HG03045 (cell line): ENCODE measurements around the gene ACTL7B.

Source experiments
- ATAC-seq: cut with Tn5 transposase; IDR thresholded peaks from one replicate; pipeline ENCODE4 v1.9.1; 2021; ENCODE audit warnings: mild to moderate bottlenecking, moderate library complexity; ENCODE audit not compliant: unreplicated experiment

ACTL7B gene

DNA sequence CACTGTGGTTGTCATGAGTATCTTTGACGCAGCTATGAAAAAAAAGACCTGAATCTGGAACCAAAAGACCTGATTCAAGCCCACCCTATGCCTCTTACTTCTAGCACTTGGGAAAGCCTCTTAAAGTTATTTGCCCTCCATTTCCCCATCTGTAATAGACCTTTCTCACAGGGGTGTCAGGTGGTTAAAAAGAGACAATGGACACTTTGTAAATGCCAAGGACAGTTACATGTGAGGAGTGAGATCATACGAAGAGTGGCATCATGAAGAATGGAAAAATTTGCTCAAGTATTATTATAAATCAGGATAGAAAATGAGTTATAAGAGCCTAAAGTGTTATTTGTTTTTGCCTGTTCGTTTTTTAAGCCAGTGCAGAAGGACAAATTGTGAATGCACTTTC is 46.5 kb downstream of the ACTL7B start:
- no peak for ATAC-seq
